Stomach (tissue), 4 donors: ENCODE results near the gene CHMP2B.

Experiments
- EP300 ChIP-seq: sonication (generic); formaldehyde crosslinking; IDR thresholded peaks from one replicate; pipeline ENCODE4 v1.6.1; 2017; ENCODE audit warnings: antibody characterized with exemption
- POLR2A ChIP-seq, 4 donors: fragments of 450-650 bp; IDR thresholded peaks; one replicate each; pipeline ENCODE4 v1.6.1; 2016; ENCODE audit warnings: antibody characterized with exemption in 4 of 4, control low read depth in 2 of 4, mild to moderate bottlenecking in 1 of 4, moderate library complexity in 1 of 4
- TF ChIP-seq, protein P1 (sequence below), 7 experiments: fragments of 450-650 bp in 4 of 7; fragments of 200-600 bp in 3 of 7; sonication (generic) in 3 of 7; IDR thresholded peaks; one replicate each; pipeline ENCODE4 v1.5.1; 2016 to 2019; ENCODE audit warnings: antibody characterized with exemption in 7 of 7, control low read depth in 2 of 7, mild to moderate bottlenecking in 1 of 7

DNA sequence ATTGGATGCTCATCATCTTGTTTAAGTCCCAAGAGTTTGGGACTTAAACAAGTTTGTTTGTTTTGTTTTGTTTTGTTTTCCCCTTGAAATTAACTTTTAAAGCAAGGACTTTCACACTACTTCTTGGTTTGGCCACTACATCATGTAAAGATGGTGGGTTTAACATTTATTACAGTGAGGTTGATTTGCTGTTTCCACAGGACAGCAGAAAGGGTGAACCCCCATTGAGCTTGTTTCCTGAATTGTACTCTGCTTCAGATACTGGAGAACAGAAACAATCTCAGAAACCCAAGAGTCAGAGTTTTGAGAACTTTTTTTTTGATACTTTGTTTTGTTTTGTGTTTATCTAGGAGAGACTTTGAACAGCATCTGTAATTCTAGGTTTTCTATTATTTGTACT, 42.6 kb downstream of the CHMP2B start:
- TF ChIP-seq, protein P1, sequence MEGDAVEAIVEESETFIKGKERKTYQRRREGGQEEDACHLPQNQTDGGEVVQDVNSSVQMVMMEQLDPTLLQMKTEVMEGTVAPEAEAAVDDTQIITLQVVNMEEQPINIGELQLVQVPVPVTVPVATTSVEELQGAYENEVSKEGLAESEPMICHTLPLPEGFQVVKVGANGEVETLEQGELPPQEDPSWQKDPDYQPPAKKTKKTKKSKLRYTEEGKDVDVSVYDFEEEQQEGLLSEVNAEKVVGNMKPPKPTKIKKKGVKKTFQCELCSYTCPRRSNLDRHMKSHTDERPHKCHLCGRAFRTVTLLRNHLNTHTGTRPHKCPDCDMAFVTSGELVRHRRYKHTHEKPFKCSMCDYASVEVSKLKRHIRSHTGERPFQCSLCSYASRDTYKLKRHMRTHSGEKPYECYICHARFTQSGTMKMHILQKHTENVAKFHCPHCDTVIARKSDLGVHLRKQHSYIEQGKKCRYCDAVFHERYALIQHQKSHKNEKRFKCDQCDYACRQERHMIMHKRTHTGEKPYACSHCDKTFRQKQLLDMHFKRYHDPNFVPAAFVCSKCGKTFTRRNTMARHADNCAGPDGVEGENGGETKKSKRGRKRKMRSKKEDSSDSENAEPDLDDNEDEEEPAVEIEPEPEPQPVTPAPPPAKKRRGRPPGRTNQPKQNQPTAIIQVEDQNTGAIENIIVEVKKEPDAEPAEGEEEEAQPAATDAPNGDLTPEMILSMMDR (IDR thresholded peaks at IDR 0.05): no peak
- TF ChIP-seq POLR2A (IDR thresholded peaks at IDR 0.05) (no peak), EP300 (no peak)
